ENCODE data around the gene CHSY3. TPM values are rescaled to one million over a fixed set of nuclear protein-coding genes. Genes with fewer than 3 reads are reported as not detected.

Gene CHSY3
- total RNA-seq, 4 donors from 2014 or later, result 0.51 to 7.8 (median 2.2) TPM

DNA sequence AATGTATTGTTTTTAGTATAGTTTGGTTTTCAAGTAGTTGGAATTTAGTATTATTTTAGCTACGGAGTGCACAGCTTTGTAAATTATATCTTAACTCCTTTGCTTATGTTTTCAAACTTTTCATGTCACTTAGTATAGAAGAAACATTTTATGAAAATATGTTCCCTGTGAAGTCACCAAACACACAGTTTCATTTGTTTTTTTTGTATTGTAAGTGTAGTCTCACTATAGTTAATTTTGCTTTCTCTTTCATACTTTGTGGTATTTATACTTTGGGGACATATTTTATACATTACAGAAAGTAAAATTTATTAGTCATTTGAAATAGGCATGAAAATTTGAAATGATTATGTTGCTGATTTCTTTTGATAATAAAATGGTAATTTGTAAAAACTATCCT is 5.0 kb downstream of the CHSY3 start:
- intact Hi-C loops (cut with DNase I; ENCODE audit: low total_unique reads), result loop anchor here (10.0 kb wide), 1 partner anchor 1506 kb away; no protein-coding TSS in a partner anchor
- no peak for ATAC-seq
- peaks cover 9 to 19% of the 10 kb centered on the region in 2 donors for H3K4me1 ChIP-seq
- in situ Hi-C loops (cut with MboI; ENCODE audit: low sequenced_read_pairs in 4 of 4), result loop anchor here in 1 of 4 donors (25.0 kb wide), 1 partner anchor 1203 kb away; no protein-coding TSS in a partner anchor
- H3K36me3 ChIP-seq, result no peaks in the 10 kb centered on the region
- H3K4me3 ChIP-seq, result no peak overlapping the region
- H3K9me3 ChIP-seq, result no peaks in the 10 kb centered on the region
- peaks cover 5 to 17% (median 6%) of the 10 kb centered on the region in 3 donors for H3K27me3 ChIP-seq
- DNase-seq, result no peak
- H3K27ac ChIP-seq, result no peak overlapping the region
- TF ChIP-seq POLR2A (IDR thresholded peaks at IDR 0.05), result no peak
- no peak for TF ChIP-seq CTCF (IDR thresholded peaks at IDR 0.05 in 4 of 5, conservative IDR thresholded peaks at IDR 0.05 in 1 of 5)

DNA sequence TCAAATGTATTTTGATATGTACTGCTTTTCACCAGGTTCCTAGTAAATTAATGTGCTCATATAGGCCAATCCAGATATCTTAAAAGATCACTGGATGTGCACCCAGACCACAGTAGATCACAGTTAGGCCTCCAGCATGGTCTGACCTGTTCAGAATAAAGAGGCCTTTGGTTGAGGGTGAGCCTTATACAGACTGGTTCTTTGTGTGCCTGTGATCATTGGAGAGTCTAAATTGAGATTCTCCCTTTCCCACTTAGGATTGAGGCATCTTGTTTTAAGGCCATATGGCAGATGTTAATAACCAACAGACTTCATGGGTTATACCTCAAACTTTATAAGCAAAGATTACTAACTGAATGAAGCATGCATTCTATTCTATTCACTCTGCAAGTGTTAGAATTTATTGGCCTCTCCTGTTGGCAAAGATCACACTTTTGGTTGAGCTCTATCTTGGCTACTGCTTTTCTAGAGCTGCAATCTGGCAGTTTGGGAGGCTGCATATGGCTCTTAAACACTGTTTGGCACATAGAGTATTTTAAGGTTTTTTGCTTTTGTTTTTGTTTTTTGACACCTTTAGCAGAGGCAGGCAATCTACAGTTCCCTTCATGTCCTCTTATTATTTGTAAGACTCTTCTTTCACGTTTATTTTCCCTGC is 8.5 kb downstream of the CHSY3 start:
- in situ Hi-C loops (cut with MboI; ENCODE audit: low sequenced_read_pairs in 4 of 4) (loop anchor here in 1 of 4 donors (25.0 kb wide), 1 partner anchor 1200 kb away; no protein-coding TSS in a partner anchor), intact Hi-C loops (cut with DNase I; ENCODE audit: low total_unique reads) (no loop called here)
- TF ChIP-seq POLR2A (IDR thresholded peaks at IDR 0.05) (no peak), CTCF (IDR thresholded peaks at IDR 0.05 in 4 of 5, conservative IDR thresholded peaks at IDR 0.05 in 1 of 5) (no peak)
- Histone ChIP-seq H3K4me1 (no peaks in the 10 kb centered on the region), H3K9me3 (no peaks in the 10 kb centered on the region), H3K27ac (no peak overlapping the region), H3K36me3 (no peaks in the 10 kb centered on the region), H3K27me3 (no peaks in the 10 kb centered on the region), H3K4me3 (no peak overlapping the region)
- no peak for DNase-seq
- no peak for ATAC-seq

DNA sequence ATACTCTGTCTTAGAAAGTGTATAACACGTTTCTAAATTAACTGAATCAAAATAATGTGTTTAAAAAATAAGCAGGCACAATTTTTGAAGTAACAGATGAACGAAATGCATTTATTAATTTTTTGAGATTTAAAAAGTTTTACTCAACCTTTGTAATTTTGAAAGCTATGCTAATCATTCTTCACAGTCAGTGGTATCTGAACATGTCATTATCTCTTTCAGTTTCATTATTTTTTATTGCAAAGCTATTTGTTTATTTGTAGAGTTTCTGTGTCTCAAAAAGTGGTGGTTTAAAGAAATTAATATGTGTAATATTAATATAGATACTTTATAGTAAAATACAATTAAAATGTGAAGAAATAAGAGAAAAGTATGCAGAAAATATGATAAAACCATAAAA is 11.2 kb downstream of the CHSY3 start:
- ATAC-seq, result no peak
- no peak overlapping the region for H3K4me3 ChIP-seq
- intact Hi-C loops (cut with DNase I; ENCODE audit: low total_unique reads) (no loop called here), in situ Hi-C loops (cut with MboI; ENCODE audit: low sequenced_read_pairs in 4 of 4) (loop anchor here in 1 of 4 donors (25.0 kb wide), 1 partner anchor 1197 kb away; no protein-coding TSS in a partner anchor)
- H3K4me1 ChIP-seq, result no peaks in the 10 kb centered on the region
- no peaks in the 10 kb centered on the region for H3K36me3 ChIP-seq
- no peak overlapping the region for H3K27ac ChIP-seq
- H3K27me3 ChIP-seq, result no peaks in the 10 kb centered on the region
- H3K9me3 ChIP-seq, result no peaks in the 10 kb centered on the region
- DNase-seq, result no peak
- TF ChIP-seq CTCF (IDR thresholded peaks at IDR 0.05 in 4 of 5, conservative IDR thresholded peaks at IDR 0.05 in 1 of 5) (no peak), POLR2A (IDR thresholded peaks at IDR 0.05) (no peak)

- Histone ChIP-seq H3K4me1 (no peaks in the 10 kb centered on the region), H3K4me3 (no peak overlapping the region), H3K27ac (no peak overlapping the region), H3K36me3 (no peaks in the 10 kb centered on the region), H3K27me3 (no peaks in the 10 kb centered on the region), H3K9me3 (no peaks in the 10 kb centered on the region)
- ATAC-seq, result no peak
- intact Hi-C loops (cut with DNase I; ENCODE audit: low total_unique reads), result no loop called here
- DNase-seq, result no peak
- in situ Hi-C loops (cut with MboI; ENCODE audit: low sequenced_read_pairs in 4 of 4), result loop anchor here in 1 of 4 donors (25.0 kb wide), 1 partner anchor 1195 kb away; no protein-coding TSS in a partner anchor
- TF ChIP-seq CTCF (IDR thresholded peaks at IDR 0.05 in 4 of 5, conservative IDR thresholded peaks at IDR 0.05 in 1 of 5), result no peak
- no peak for TF ChIP-seq POLR2A (IDR thresholded peaks at IDR 0.05)
Observed at GRCh38 chr5:129917224-129917623, 13.0 kb downstream of the CHSY3 start.

Measured in gastrocnemius medialis (tissue), 4 donors.